ENCODE results near the gene SLC6A17. TPM values are rescaled to one million over a fixed set of nuclear protein-coding genes. Genes with fewer than 3 reads are reported as not detected.

The SLC6A17 gene
- total RNA-seq, 1 donor from 2014 or later: 0.35 TPM

DNA sequence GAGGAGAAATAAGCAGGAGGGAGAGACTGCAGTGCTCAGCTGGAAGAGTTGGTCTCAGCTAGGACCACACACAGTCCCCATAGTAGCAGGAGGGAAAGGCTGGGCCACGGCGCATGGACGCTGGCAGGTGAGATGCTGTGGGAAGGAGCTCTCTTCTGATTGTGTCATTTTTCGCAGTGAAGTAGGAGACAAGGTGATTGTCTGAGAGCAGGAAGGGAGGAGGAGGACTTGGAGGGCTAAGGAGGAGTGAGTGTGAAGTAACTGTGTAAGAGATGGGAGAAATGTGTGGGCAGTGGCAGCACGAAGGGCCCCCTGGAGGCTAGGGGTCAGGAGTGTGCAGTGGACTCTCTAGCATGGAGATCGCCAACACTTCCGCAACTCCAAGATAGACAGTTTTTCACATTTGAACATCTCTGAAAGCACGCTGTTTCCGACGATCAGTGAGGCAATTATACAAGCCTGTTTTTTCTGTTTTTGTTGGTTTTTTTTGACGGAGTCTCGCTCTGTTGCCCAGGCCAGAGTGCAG, 33.4 kb downstream of the SLC6A17 start:
- H3K4me3 ChIP-seq (ENCODE audit: low read depth, low read length): no peak overlapping the region
- no peak for DNase-seq (ENCODE audit: low read depth)
- TF ChIP-seq, protein P1, sequence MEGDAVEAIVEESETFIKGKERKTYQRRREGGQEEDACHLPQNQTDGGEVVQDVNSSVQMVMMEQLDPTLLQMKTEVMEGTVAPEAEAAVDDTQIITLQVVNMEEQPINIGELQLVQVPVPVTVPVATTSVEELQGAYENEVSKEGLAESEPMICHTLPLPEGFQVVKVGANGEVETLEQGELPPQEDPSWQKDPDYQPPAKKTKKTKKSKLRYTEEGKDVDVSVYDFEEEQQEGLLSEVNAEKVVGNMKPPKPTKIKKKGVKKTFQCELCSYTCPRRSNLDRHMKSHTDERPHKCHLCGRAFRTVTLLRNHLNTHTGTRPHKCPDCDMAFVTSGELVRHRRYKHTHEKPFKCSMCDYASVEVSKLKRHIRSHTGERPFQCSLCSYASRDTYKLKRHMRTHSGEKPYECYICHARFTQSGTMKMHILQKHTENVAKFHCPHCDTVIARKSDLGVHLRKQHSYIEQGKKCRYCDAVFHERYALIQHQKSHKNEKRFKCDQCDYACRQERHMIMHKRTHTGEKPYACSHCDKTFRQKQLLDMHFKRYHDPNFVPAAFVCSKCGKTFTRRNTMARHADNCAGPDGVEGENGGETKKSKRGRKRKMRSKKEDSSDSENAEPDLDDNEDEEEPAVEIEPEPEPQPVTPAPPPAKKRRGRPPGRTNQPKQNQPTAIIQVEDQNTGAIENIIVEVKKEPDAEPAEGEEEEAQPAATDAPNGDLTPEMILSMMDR (conservative IDR thresholded peaks at IDR 0.05; ENCODE audit: low read depth, low read length): no peak

DNA sequence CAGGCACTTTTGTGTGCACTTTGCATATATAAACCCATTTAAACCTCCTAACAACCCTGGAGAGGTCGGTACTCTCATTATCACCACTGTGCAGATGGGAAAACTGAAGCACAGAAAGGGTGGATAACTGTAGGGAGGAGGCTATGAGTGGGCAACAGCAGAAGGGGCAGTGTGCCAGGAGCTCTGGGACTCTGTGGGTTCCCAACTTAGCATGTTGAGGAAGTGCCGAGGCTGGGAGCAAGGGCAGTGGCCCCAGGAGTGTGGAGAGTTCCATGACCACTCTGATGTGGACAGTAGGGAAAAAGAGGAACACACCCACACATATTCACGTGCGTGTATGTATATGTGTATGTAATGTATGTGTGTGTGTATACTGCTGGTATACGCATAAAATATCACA, 34.2 kb downstream of the SLC6A17 start:
- H3K4me3 ChIP-seq (ENCODE audit: low read depth, low read length): no peak overlapping the region
- TF ChIP-seq, protein P1 (conservative IDR thresholded peaks at IDR 0.05; ENCODE audit: low read depth, low read length): no peak
- no peak for DNase-seq (ENCODE audit: low read depth)

DNA sequence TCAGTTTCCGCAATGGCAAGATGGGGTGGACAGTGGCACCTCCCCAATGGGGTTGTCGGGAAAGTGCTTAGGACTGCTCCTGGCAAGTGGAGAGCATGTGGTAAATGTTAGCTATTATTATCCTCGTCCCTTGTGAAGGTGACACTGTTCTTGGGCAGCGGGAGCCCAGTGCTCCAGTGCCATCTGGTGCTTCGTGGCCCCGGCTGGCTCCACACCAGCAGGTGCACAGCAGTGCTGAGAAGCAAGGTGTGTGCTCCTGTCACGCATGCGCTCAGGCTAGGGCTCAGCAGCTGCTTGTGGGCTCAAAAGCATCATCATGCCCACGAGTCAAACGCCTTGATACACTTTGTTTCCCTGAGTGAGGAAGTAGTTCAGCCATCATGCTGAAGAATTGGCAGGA, 34.9 kb downstream of the SLC6A17 start:
- TF ChIP-seq, protein P1 (conservative IDR thresholded peaks at IDR 0.05; ENCODE audit: low read depth, low read length): no peak
- no peak for DNase-seq (ENCODE audit: low read depth)
- H3K4me3 ChIP-seq (ENCODE audit: low read depth, low read length): no peak overlapping the region

DNA sequence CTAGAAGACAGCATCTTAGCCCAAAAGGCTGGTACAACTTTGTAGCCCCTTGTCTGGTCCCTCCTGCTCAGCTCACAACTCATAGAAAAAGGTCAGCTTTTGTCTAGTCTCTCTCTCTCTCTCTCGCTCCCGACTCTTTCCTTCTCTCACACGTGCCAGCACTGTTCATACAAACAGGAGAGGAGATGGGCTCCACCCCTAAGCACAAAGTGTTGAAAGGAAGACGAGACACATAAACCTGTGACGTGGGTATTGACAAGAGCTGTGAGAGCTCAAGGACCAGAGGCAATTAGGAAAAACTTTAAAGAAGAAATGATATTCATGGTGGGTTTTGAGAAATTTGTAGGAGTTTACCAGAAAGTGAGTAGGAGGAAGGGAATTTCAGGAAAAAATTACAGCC, 36.3 kb downstream of the SLC6A17 start:
- TF ChIP-seq, protein P1 (conservative IDR thresholded peaks at IDR 0.05; ENCODE audit: low read depth, low read length): no peak
- no peak for DNase-seq (ENCODE audit: low read depth)
- H3K4me3 ChIP-seq (ENCODE audit: low read depth, low read length): no peak overlapping the region

DNA sequence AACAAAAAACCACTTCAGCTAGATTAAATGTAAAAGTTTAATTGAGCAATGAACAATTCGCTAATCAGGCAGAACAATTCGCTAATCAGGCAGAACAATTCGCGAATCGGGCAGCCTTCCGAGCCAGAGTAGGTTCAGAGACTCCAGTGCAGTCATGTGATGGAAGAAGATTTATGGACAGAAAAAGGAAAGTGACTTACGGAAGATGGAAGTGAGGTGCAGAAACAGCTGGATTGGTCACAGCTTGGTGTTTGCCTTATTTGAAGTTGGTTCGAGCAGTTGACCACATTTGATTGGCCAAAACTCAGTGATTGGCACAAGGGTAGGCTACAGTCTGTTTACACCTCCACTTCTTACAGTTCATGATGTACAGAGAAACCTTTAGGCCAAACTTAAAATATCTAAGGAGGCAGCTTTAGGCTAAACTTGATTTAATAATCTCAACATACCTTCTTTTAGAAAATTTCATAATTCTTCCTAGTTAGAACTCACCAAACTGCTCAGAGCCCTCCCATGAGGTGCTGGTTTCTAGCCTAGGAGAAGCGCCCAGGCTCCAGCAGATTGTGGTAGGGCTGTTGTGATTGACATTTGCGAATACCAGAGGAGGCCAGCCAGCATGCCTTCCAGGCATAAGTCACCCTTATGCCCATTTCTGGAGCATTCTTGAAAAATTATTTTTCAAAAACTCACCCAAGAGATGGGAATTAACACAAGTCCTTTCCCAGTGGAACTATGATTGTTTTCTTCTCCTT, 37.0 kb downstream of the SLC6A17 start:
- DNase-seq (ENCODE audit: low read depth): no peak
- H3K4me3 ChIP-seq (ENCODE audit: low read depth, low read length): no peak overlapping the region
- TF ChIP-seq, protein P1 (conservative IDR thresholded peaks at IDR 0.05; ENCODE audit: low read depth, low read length): no peak

DNA sequence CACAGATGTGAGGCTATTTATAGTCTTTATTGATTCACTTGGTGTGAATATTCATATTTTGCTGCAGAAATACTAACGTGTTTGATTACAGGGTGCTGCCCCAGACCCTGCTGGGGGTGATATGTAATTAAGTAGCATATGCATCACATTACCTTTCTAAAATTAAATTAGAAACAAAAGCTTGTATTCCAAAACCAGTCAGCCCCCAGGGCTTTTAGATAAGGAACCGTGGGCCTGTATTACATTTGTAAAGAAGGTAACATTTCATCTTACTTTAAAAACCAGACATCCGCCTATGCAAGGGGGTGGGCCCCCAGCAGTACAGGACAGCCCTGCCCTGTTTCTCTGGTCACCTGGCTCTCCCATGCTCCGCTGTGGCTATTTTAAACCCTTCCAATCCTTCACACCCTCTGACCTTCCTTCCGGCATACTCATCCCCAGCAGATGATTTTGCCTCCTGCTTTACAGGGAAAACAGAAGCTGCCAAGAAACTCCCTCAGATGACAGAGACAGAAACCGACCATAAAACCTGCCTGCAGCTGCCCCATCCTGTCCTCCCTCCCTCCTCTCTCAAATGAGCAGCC, 37.8 kb downstream of the SLC6A17 start:
- TF ChIP-seq, protein P1 (conservative IDR thresholded peaks at IDR 0.05; ENCODE audit: low read depth, low read length): no peak
- no peak overlapping the region for H3K4me3 ChIP-seq (ENCODE audit: low read depth, low read length)
- DNase-seq (ENCODE audit: low read depth): no peak

Data from epithelial cell of proximal tubule (primary cell).